Posterior vena cava (tissue), 2 donors: ENCODE measurements around the gene RIMKLB. TPM values are rescaled to one million over a fixed set of nuclear protein-coding genes. Genes with fewer than 3 reads are reported as not detected.

Source experiments
- DNase-seq: peaks from one replicate; pipeline ENCODE4 v3.0.0-alpha.2; 2020; ENCODE audit warnings: low spot score
- intact Hi-C, 2 donors: fragments of 100-400 bp; cut with DNase I; formaldehyde crosslinking; loops; one replicate each; pipeline versions ENCODE4 v1.14.1 to v1.14.2; 2022 to 2023
- long read RNA-seq, 2 donors: library from polyadenylated mRNA; unstranded; transcript quantifications; one replicate each; pipeline ENCODE4 v2.0.0, GENCODE V29; 2020 to 2021
- total RNA-seq, 2 donors: library from RNA; stranded (reverse); fragmentation: NEBNext Ultra II Directional; extraction: Animal tissue kit (Norgen Biotek cat#: 25700); gene quantifications; one replicate each; pipeline ENCODE4 v1.2.1, GENCODE V29; 2021
- donor health status: DM: yes; HTN: yes; CAD: no.
- donor health status: DM: yes; HTN: yes; CAD: no.

The RIMKLB gene
- 10 to 100 TPM; 51.1 to 56.3 TPM for total RNA-seq
- long read RNA-seq, donor 1, partial matches to known transcripts, result 2 of 9 reads
- long read RNA-seq, donor 1, other reads (novel, unspliced or antisense), result 4 of 9 reads
- long read RNA-seq, donor 2, transcript RIMKLB-205 (6 exons, 2,236 nt), result major isoform, 26 of 71 reads
- long read RNA-seq, donor 2, partial matches to known transcripts, result 2 of 71 reads
- long read RNA-seq, donor 2, other reads (novel, unspliced or antisense), result 40 of 71 reads

GRCh38 chr12:8697476-8698131 lies at the start of gene RIMKLB:
Gene RIMKLB (plus strand): TSS chr12:8697991. CDS start chr12:8713867, 15,876 bp downstream.
- peak; percentile 95 for DNase-seq
- intact Hi-C loops, result no loop called here

- intact Hi-C loops, result no loop called here
- no peak for DNase-seq
Measured at GRCh38 chr12:8648576-8649205, 49.1 kb upstream of the RIMKLB start.

GRCh38 chr12:8655421-8655820 lies 42.4 kb upstream of the RIMKLB start:
- intact Hi-C loops, result no loop called here
- DNase-seq, result no peak

GRCh38 chr12:8658346-8658745 lies 39.4 kb upstream of the RIMKLB start:
- no peak for DNase-seq
- intact Hi-C loops, result no loop called here

- intact Hi-C loops, result no loop called here
- no peak for DNase-seq
Measured at GRCh38 chr12:8661016-8661415, 36.8 kb upstream of the RIMKLB start.

GRCh38 chr12:8661751-8662150 lies 36.0 kb upstream of the RIMKLB start:
- intact Hi-C loops, result no loop called here
- no peak for DNase-seq

GRCh38 chr12:8662593-8662992 lies 35.2 kb upstream of the RIMKLB start, which contains the start of gene MFAP5:
Gene MFAP5 (minus strand): TSS chr12:8662826. CDS start chr12:8662104, 722 bp downstream.
- no peak for DNase-seq
- intact Hi-C loops, result no loop called here

- intact Hi-C loops, result no loop called here
- DNase-seq, result peak; percentile 91
Measured at GRCh38 chr12:8664228-8664913, 33.4 kb upstream of the RIMKLB start.

GRCh38 chr12:8665759-8666158 lies 32.0 kb upstream of the RIMKLB start:
- intact Hi-C loops, result no loop called here
- no peak for DNase-seq

GRCh38 chr12:8667270-8667669 lies 30.5 kb upstream of the RIMKLB start:
- intact Hi-C loops, result no loop called here
- no peak for DNase-seq

- intact Hi-C loops, result no loop called here
- DNase-seq, result peak; percentile 17
Measured at GRCh38 chr12:8668441-8668840, 29.4 kb upstream of the RIMKLB start.

GRCh38 chr12:8672381-8672780 lies 25.4 kb upstream of the RIMKLB start:
- no peak for DNase-seq
- intact Hi-C loops, result no loop called here

GRCh38 chr12:8675591-8676036 lies 22.2 kb upstream of the RIMKLB start:
- intact Hi-C loops, result no loop called here
- DNase-seq, result no peak

- peak; percentile 4 for DNase-seq
- intact Hi-C loops, result no loop called here
Measured at GRCh38 chr12:8676651-8677050, 21.1 kb upstream of the RIMKLB start.

GRCh38 chr12:8677362-8677761 lies 20.4 kb upstream of the RIMKLB start:
- no peak for DNase-seq
- intact Hi-C loops, result no loop called here

GRCh38 chr12:8678661-8679111 lies 19.1 kb upstream of the RIMKLB start:
- intact Hi-C loops, result no loop called here
- no peak for DNase-seq

- DNase-seq, result no peak
- intact Hi-C loops, result loop anchor here (5.0 to 10.0 kb wide), 2 partner anchors 142 to 144 kb away; partner anchors contain the start of gene A2ML1 (in 2 of the 2)
Measured at GRCh38 chr12:8680533-8680932, 17.3 kb upstream of the RIMKLB start.

- DNase-seq, result no peak
- intact Hi-C loops, result loop anchor here (5.0 to 10.0 kb wide), 2 partner anchors 141 to 143 kb away; partner anchors contain the start of gene A2ML1 (in 2 of the 2)
Measured at GRCh38 chr12:8681129-8681884, 16.5 kb upstream of the RIMKLB start.

GRCh38 chr12:8685051-8685450 lies 12.7 kb upstream of the RIMKLB start:
- intact Hi-C loops, result loop anchor here in 1 of 2 donors (10.0 kb wide), 1 partner anchor 140 kb away; the partner anchor contains the start of gene A2ML1
- DNase-seq, result no peak
